Nephron progenitor cell (in vitro differentiated cells): Measurements from ENCODE around the gene COQ8B.
"Not testable (repeated sequence)": the region's sequence is repeated elsewhere in the genome, so short reads cannot be mapped to it uniquely, and the experiment has no call there.

Source experiments
- DNase-seq: peaks from one replicate; pipeline ENCODE4 v3.0.0; 2021
- H3K27ac Mint-ChIP-seq: 2 replicates; pipeline ENCODE4 v1.8.0; 2021; ENCODE audit warnings: mild to moderate bottlenecking, moderate library complexity, mixed read lengths
- H3K27me3 Mint-ChIP-seq: 2 replicates; pipeline ENCODE4 v1.8.0; 2021; ENCODE audit warnings: mild to moderate bottlenecking, low read depth, mixed read lengths; ENCODE audit not compliant: poor library complexity
- H3K36me3 Mint-ChIP-seq: 2 replicates; pipeline ENCODE4 v1.8.0; 2021; ENCODE audit warnings: low read depth, mixed read lengths
- H3K4me1 Mint-ChIP-seq: 2 replicates; pipeline ENCODE4 v1.8.0; 2021; ENCODE audit warnings: mixed read lengths
- H3K4me3 Mint-ChIP-seq: 2 replicates; pipeline ENCODE4 v1.8.0; 2021; ENCODE audit warnings: mild to moderate bottlenecking, moderate library complexity, mixed read lengths
- H3K9me3 Mint-ChIP-seq: 2 replicates; pipeline ENCODE4 v1.8.0; 2021; ENCODE audit warnings: mild to moderate bottlenecking, moderate library complexity, mixed read lengths
- TF ChIP-seq, protein P1 (sequence below): fragments of 200-600 bp; sonication (generic); IDR thresholded peaks from 2 replicates; pipeline ENCODE4 v1.5.0; 2021; ENCODE audit warnings: antibody characterized with exemption

COQ8B gene

DNA sequence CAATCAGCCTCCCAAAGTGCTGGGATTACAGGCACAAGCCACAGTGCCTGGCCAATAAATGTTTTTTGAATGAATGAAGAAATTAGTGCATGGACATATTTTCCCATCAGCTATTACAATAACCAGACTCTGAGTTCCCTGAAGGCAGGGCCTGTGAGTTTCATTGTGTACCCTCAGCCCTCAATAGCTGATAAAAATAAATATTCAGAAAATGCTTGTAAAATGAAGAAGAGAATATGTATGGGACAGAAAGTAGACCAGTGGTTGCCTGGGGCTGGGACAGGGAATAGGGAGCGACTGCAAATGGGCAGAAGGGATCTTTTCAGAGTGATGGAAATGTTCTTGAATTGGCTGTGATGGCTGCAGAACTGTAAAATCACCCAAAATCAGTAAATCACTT is 55.1 kb downstream of the COQ8B start:
- Mint-ChIP-seq H3K27ac (no peak overlapping the region), H3K4me3 (no peak overlapping the region)
- TF ChIP-seq, protein P1, sequence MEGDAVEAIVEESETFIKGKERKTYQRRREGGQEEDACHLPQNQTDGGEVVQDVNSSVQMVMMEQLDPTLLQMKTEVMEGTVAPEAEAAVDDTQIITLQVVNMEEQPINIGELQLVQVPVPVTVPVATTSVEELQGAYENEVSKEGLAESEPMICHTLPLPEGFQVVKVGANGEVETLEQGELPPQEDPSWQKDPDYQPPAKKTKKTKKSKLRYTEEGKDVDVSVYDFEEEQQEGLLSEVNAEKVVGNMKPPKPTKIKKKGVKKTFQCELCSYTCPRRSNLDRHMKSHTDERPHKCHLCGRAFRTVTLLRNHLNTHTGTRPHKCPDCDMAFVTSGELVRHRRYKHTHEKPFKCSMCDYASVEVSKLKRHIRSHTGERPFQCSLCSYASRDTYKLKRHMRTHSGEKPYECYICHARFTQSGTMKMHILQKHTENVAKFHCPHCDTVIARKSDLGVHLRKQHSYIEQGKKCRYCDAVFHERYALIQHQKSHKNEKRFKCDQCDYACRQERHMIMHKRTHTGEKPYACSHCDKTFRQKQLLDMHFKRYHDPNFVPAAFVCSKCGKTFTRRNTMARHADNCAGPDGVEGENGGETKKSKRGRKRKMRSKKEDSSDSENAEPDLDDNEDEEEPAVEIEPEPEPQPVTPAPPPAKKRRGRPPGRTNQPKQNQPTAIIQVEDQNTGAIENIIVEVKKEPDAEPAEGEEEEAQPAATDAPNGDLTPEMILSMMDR: no peak

DNA sequence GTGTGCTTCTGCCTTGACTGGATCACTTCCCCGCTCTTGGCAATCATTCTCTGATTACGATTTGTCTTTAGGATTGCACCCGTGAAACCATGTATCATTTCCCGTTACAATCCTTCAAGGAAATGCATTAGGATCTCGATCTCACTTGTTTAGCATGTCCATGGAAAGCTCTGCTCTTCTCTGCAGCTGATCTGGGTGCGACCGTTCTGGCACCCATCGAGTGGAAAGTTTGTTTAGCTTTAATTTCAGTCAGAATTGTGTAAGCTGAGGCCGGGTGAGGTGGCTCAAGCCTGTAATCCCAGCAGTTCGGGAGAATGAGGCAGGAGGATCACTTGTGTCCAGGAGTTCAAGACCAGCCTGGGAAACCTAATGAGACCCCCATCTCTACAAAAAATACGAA is 57.1 kb downstream of the COQ8B start:
- no peak for DNase-seq
- Mint-ChIP-seq H3K4me1 (peaks cover 10% of the 10 kb centered on the region), H3K36me3 (no peaks in the 10 kb centered on the region), H3K4me3 (no peak overlapping the region), H3K27me3 (peaks cover 28% of the 10 kb centered on the region), H3K27ac (no peak overlapping the region), H3K9me3 (no peaks in the 10 kb centered on the region)
- TF ChIP-seq, protein P1: no peak

More for the DNA sequence above, 55.1 kb downstream of the COQ8B start:
- DNase-seq: no peak
- H3K36me3 Mint-ChIP-seq: no peaks in the 10 kb centered on the region
- H3K27me3 Mint-ChIP-seq: peaks cover 28% of the 10 kb centered on the region
- peaks cover 10% of the 10 kb centered on the region for H3K4me1 Mint-ChIP-seq
- no peaks in the 10 kb centered on the region for H3K9me3 Mint-ChIP-seq

DNA sequence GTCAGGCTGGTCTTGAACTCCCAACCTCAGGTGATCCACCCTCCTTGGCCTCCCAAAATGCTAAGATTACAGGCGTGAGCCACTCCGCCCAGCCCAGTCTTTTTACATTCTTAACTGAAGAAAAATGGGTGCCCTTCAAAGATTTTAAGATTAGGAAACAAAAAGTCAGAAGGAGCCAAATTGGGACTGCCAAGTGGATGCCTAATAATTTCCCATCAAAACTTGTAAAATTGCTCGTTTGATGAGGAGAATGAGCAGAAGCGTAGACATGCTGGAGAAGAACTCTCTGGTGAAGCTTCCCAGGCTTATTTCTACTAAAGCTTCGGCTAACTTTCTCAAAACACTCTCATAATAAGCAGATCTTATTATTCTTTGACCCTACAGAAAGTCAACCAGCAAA is 57.6 kb downstream of the COQ8B start:
- TF ChIP-seq, protein P1: no peak
- H3K4me1 Mint-ChIP-seq: peaks cover 10% of the 10 kb centered on the region
- no peak for DNase-seq
- no peak overlapping the region for H3K27ac Mint-ChIP-seq
- no peaks in the 10 kb centered on the region for H3K9me3 Mint-ChIP-seq
- H3K36me3 Mint-ChIP-seq: no peaks in the 10 kb centered on the region
- no peak overlapping the region for H3K4me3 Mint-ChIP-seq
- H3K27me3 Mint-ChIP-seq: peaks cover 27% of the 10 kb centered on the region

DNA sequence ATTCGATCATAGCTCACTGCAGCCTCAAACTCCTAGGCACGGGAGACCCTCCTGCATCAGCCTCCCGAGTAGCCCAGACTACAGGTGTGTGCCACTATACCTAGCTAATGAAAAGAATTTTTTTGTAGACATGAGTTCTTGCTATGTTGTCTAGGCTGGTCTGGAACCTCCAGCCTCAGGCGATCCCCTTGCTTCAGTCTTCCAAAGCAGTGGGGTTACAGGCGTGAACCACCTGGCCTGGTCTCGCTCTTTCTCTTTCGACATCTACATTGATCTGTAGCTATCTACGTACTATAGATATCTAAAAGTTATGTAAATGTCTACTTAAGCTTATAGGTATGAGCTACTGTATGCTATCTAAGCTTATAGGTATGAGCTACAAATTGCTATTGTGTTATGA is 58.7 kb downstream of the COQ8B start:
- H3K27ac Mint-ChIP-seq: no peak overlapping the region
- H3K36me3 Mint-ChIP-seq: no peaks in the 10 kb centered on the region
- H3K4me1 Mint-ChIP-seq: no peaks in the 10 kb centered on the region
- no peaks in the 10 kb centered on the region for H3K9me3 Mint-ChIP-seq
- no peak for DNase-seq
- TF ChIP-seq, protein P1: no peak
- H3K27me3 Mint-ChIP-seq: peaks cover 25% of the 10 kb centered on the region
- no peak overlapping the region for H3K4me3 Mint-ChIP-seq

DNA sequence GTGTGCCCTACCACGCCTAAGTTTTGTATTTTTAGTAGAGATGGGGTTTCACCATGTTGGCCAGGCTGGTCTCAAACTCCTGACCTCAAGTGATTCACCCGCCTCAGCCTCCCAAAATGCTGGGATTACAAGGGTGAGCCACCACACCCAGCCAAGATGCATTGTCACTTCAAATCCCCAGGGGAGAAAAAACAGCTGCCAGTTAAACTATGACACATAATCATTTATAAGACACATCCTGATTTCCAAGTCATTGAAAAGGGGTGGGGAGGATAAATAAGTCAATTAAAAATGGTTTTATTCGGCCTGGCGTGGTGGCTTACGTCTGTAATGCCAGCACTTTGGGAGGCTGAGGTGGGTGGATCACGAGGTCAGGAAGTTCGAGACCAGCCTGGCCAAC is 61.0 kb downstream of the COQ8B start:
- H3K27ac Mint-ChIP-seq, H3K4me1 Mint-ChIP-seq, H3K9me3 Mint-ChIP-seq, H3K36me3 Mint-ChIP-seq, H3K4me3 Mint-ChIP-seq, DNase-seq: not testable (repeated sequence)
- H3K27me3 Mint-ChIP-seq: peaks cover 22% of the 10 kb centered on the region

DNA sequence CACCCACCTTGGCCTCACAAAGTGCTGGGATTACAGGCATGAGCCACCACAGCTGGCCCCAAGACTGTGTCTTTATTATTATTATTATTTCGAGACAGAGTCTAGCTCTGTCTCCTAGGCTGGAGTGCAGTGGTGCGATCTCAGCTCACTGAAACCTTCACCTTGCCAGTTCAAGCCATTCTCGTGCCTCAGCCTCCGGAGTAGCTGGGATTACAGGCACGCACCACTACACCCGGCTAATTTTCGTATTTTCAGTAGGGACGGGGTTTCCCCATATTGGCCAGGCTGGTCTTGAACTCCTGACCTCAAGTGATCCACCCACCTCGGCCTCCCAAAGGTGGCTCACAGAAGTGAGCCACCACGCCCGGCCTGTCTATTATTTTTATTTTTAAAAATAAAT is 64.4 kb downstream of the COQ8B start:
- not testable (repeated sequence) for H3K36me3 Mint-ChIP-seq, H3K4me3 Mint-ChIP-seq, DNase-seq, H3K9me3 Mint-ChIP-seq, H3K27ac Mint-ChIP-seq, H3K4me1 Mint-ChIP-seq, H3K27me3 Mint-ChIP-seq

DNA sequence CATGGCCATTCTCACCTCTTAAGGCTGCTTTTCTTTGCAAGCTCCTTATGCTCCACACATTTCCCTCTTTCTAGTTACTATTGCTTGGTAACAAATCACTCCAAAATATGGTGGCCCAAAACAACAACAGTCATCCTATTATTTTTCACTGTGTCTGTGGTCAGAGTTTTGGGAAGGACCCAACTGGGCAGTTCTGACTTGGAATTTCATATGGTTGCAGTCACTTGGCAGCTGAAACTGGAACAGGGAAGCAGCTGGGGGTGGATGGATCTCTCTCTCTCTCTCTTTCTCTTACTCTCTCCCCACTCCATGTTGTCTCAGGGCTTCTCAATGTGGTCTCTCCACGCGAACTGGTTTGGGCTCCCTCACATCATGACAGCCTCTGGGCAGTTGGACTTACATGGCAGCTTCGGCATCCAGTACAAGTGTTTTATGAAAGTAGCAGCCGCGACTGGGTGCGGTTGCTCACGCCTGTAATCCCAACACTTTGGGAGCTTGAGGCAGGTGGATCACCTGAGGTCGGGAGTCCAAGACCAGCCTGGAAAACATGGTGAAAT is 65.9 kb downstream of the COQ8B start:
- Mint-ChIP-seq H3K4me1 (peaks cover 10% of the 10 kb centered on the region), H3K36me3 (no peaks in the 10 kb centered on the region), H3K4me3 (no peak overlapping the region), H3K9me3 (peaks cover 12% of the 10 kb centered on the region), H3K27ac (no peak overlapping the region), H3K27me3 (peaks cover 5% of the 10 kb centered on the region)
- no peak for DNase-seq
- TF ChIP-seq, protein P1: no peak

DNA sequence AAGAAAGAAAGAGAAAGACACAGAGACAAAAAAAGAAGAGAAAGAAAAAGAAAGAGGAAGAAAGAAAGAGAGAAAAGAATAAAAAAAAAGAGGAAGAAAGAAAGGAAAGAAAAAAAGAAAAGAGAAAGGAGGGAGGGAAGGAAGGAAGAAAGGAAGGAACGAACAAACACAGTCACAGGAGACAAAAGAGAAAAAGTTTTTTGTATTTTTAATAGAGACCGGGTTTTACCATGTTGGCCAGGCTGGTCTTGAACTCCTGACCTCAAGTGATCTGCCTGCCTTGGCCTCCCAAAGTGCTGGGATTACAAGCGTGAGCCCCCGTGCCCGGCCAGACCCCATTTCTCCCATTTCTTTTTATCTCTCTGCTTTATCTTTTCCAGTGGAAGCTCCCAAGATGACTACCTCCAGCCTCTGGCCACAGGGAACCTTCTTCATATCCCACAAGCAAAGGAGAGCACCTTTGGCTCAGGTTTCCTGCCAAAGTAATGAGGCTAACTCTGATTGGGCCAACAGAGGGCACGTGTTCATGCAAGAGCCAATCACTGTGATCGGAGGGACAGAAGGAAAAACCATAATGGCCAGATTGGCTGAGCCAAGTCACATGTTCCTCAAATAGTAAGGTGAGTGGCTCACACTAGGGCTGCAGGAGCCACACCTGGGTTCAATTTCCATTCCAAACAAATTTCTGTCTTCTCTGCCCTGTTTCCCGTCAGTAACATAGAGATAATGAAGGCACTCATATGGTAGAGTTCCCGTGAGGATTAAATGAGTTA is 66.6 kb downstream of the COQ8B start:
- Mint-ChIP-seq H3K9me3 (peaks cover 12% of the 10 kb centered on the region), H3K4me1 (peaks cover 14% of the 10 kb centered on the region)
- not testable (repeated sequence) for H3K36me3 Mint-ChIP-seq, DNase-seq, H3K4me3 Mint-ChIP-seq, H3K27me3 Mint-ChIP-seq, H3K27ac Mint-ChIP-seq
